ENCODE measurements around the gene APCDD1.

The APCDD1 gene

GRCh38 chr18:10453806-10454680, at the start of gene APCDD1:
APCDD1 (plus strand) TSS chr18:10454635; CDS start chr18:10454982, 347 bp downstream.
- Histone ChIP-seq H3K4me3 (ENCODE audit: low read depth, low read length) (peak within 1 kb of the TSS; percentile 74), H3K36me3 (ENCODE audit: control insufficient read depth, insufficient read depth, low read length) (no peaks in the 10 kb centered on the region), H3K9ac (ENCODE audit: low read depth, low read length) (peak within 1 kb of the TSS; percentile 58), H3K27me3 (ENCODE audit: control insufficient read depth, insufficient read depth, low read length) (peaks cover 59% of the 10 kb centered on the region), H3K27ac (ENCODE audit: low read depth, low read length) (peak within 1 kb of the TSS; percentile 16), H3K9me3 (ENCODE audit: control insufficient read depth, insufficient read depth, low read length) (no peaks in the 10 kb centered on the region), H3K4me1 (ENCODE audit: control insufficient read depth, insufficient read depth, low read length) (0 out of 2 replicates have a peak, but pooled peaks cover 6% of the 10 kb centered on the region)

- Histone ChIP-seq H3K36me3 (ENCODE audit: control insufficient read depth, insufficient read depth, low read length) (no peaks in the 10 kb centered on the region), H3K27ac (ENCODE audit: low read depth, low read length) (peak overlapping the region; percentile 80), H3K9ac (ENCODE audit: low read depth, low read length) (no peak overlapping the region), H3K27me3 (ENCODE audit: control insufficient read depth, insufficient read depth, low read length) (no peaks in the 10 kb centered on the region), H3K4me1 (ENCODE audit: control insufficient read depth, insufficient read depth, low read length) (peaks cover 12% of the 10 kb centered on the region; the same call in 1 of the 2 replicates), H3K9me3 (ENCODE audit: control insufficient read depth, insufficient read depth, low read length) (no peaks in the 10 kb centered on the region), H3K4me3 (ENCODE audit: low read depth, low read length) (no peak overlapping the region)
These were observed 49.4 kb upstream of the APCDD1 start for GRCh38 chr18:10405014-10405493.

GRCh38 chr18:10405816-10406663, 48.4 kb upstream of the APCDD1 start:
- Histone ChIP-seq H3K9me3 (ENCODE audit: control insufficient read depth, insufficient read depth, low read length) (no peaks in the 10 kb centered on the region), H3K27ac (ENCODE audit: low read depth, low read length) (peak overlapping the region; percentile 80), H3K27me3 (ENCODE audit: control insufficient read depth, insufficient read depth, low read length) (no peaks in the 10 kb centered on the region), H3K36me3 (ENCODE audit: control insufficient read depth, insufficient read depth, low read length) (no peaks in the 10 kb centered on the region), H3K4me3 (ENCODE audit: low read depth, low read length) (no peak overlapping the region), H3K9ac (ENCODE audit: low read depth, low read length) (no peak overlapping the region), H3K4me1 (ENCODE audit: control insufficient read depth, insufficient read depth, low read length) (peaks cover 15% of the 10 kb centered on the region; the same call in 1 of the 2 replicates)

- Histone ChIP-seq H3K9ac (ENCODE audit: low read depth, low read length) (no peak overlapping the region), H3K9me3 (ENCODE audit: control insufficient read depth, insufficient read depth, low read length) (no peaks in the 10 kb centered on the region), H3K4me3 (ENCODE audit: low read depth, low read length) (no peak overlapping the region), H3K36me3 (ENCODE audit: control insufficient read depth, insufficient read depth, low read length) (no peaks in the 10 kb centered on the region), H3K4me1 (ENCODE audit: control insufficient read depth, insufficient read depth, low read length) (peaks cover 15% of the 10 kb centered on the region; the same call in 1 of the 2 replicates), H3K27me3 (ENCODE audit: control insufficient read depth, insufficient read depth, low read length) (no peaks in the 10 kb centered on the region), H3K27ac (ENCODE audit: low read depth, low read length) (no peak overlapping the region)
These were observed 46.3 kb upstream of the APCDD1 start for GRCh38 chr18:10408131-10408530.

- H3K9me3 ChIP-seq (ENCODE audit: control insufficient read depth, insufficient read depth, low read length): no peaks in the 10 kb centered on the region
- no peak overlapping the region for H3K9ac ChIP-seq (ENCODE audit: low read depth, low read length)
- H3K4me3 ChIP-seq (ENCODE audit: low read depth, low read length): no peak overlapping the region
- no peaks in the 10 kb centered on the region for H3K36me3 ChIP-seq (ENCODE audit: control insufficient read depth, insufficient read depth, low read length)
- peaks cover 15% of the 10 kb centered on the region; the same call in 1 of the 2 replicates for H3K4me1 ChIP-seq (ENCODE audit: control insufficient read depth, insufficient read depth, low read length)
- H3K27ac ChIP-seq (ENCODE audit: low read depth, low read length): no peak overlapping the region
- no peaks in the 10 kb centered on the region for H3K27me3 ChIP-seq (ENCODE audit: control insufficient read depth, insufficient read depth, low read length)
These were observed 45.4 kb upstream of the APCDD1 start for GRCh38 chr18:10409041-10409440.

GRCh38 chr18:10410472-10411308, 43.7 kb upstream of the APCDD1 start:
- no peak overlapping the region for H3K9ac ChIP-seq (ENCODE audit: low read depth, low read length)
- no peaks in the 10 kb centered on the region for H3K36me3 ChIP-seq (ENCODE audit: control insufficient read depth, insufficient read depth, low read length)
- H3K4me1 ChIP-seq (ENCODE audit: control insufficient read depth, insufficient read depth, low read length): peaks cover 17% of the 10 kb centered on the region; the same call in 1 of the 2 replicates
- H3K9me3 ChIP-seq (ENCODE audit: control insufficient read depth, insufficient read depth, low read length): no peaks in the 10 kb centered on the region
- no peaks in the 10 kb centered on the region for H3K27me3 ChIP-seq (ENCODE audit: control insufficient read depth, insufficient read depth, low read length)
- H3K27ac ChIP-seq (ENCODE audit: low read depth, low read length): peak overlapping the region; percentile 42
- no peak overlapping the region for H3K4me3 ChIP-seq (ENCODE audit: low read depth, low read length)

GRCh38 chr18:10412933-10413332, 41.5 kb upstream of the APCDD1 start:
- Histone ChIP-seq H3K27ac (ENCODE audit: low read depth, low read length) (no peak overlapping the region), H3K9me3 (ENCODE audit: control insufficient read depth, insufficient read depth, low read length) (no peaks in the 10 kb centered on the region), H3K9ac (ENCODE audit: low read depth, low read length) (no peak overlapping the region), H3K4me3 (ENCODE audit: low read depth, low read length) (no peak overlapping the region), H3K36me3 (ENCODE audit: control insufficient read depth, insufficient read depth, low read length) (no peaks in the 10 kb centered on the region), H3K4me1 (ENCODE audit: control insufficient read depth, insufficient read depth, low read length) (0 out of 2 replicates have a peak, but pooled peaks cover 7% of the 10 kb centered on the region), H3K27me3 (ENCODE audit: control insufficient read depth, insufficient read depth, low read length) (no peaks in the 10 kb centered on the region)

- H3K9ac ChIP-seq (ENCODE audit: low read depth, low read length): no peak overlapping the region
These were observed 40.7 kb upstream of the APCDD1 start for GRCh38 chr18:10413722-10414121.

GRCh38 chr18:10414293-10414842, 40.1 kb upstream of the APCDD1 start:
- H3K9me3 ChIP-seq (ENCODE audit: control insufficient read depth, insufficient read depth, low read length): no peaks in the 10 kb centered on the region
- no peak overlapping the region for H3K27ac ChIP-seq (ENCODE audit: low read depth, low read length)
- 0 out of 2 replicates have a peak, but pooled peaks cover 7% of the 10 kb centered on the region for H3K4me1 ChIP-seq (ENCODE audit: control insufficient read depth, insufficient read depth, low read length)
- no peaks in the 10 kb centered on the region for H3K36me3 ChIP-seq (ENCODE audit: control insufficient read depth, insufficient read depth, low read length)
- H3K9ac ChIP-seq (ENCODE audit: low read depth, low read length): no peak overlapping the region
- H3K27me3 ChIP-seq (ENCODE audit: control insufficient read depth, insufficient read depth, low read length): no peaks in the 10 kb centered on the region
- H3K4me3 ChIP-seq (ENCODE audit: low read depth, low read length): no peak overlapping the region

More at GRCh38 chr18:10413722-10414121, 40.7 kb upstream of the APCDD1 start:
- Histone ChIP-seq H3K36me3 (ENCODE audit: control insufficient read depth, insufficient read depth, low read length) (no peaks in the 10 kb centered on the region), H3K4me3 (ENCODE audit: low read depth, low read length) (no peak overlapping the region), H3K27ac (ENCODE audit: low read depth, low read length) (no peak overlapping the region), H3K4me1 (ENCODE audit: control insufficient read depth, insufficient read depth, low read length) (0 out of 2 replicates have a peak, but pooled peaks cover 7% of the 10 kb centered on the region), H3K27me3 (ENCODE audit: control insufficient read depth, insufficient read depth, low read length) (no peaks in the 10 kb centered on the region), H3K9me3 (ENCODE audit: control insufficient read depth, insufficient read depth, low read length) (no peaks in the 10 kb centered on the region)

GRCh38 chr18:10416065-10416464, 38.4 kb upstream of the APCDD1 start:
- Histone ChIP-seq H3K4me1 (ENCODE audit: control insufficient read depth, insufficient read depth, low read length) (0 out of 2 replicates have a peak, but pooled peaks cover 4% of the 10 kb centered on the region), H3K36me3 (ENCODE audit: control insufficient read depth, insufficient read depth, low read length) (no peaks in the 10 kb centered on the region), H3K27me3 (ENCODE audit: control insufficient read depth, insufficient read depth, low read length) (no peaks in the 10 kb centered on the region), H3K9ac (ENCODE audit: low read depth, low read length) (no peak overlapping the region), H3K27ac (ENCODE audit: low read depth, low read length) (no peak overlapping the region), H3K4me3 (ENCODE audit: low read depth, low read length) (no peak overlapping the region), H3K9me3 (ENCODE audit: control insufficient read depth, insufficient read depth, low read length) (no peaks in the 10 kb centered on the region)
